ENCODE data around the gene PLEKHH2.

GRCh38 chr2:43778233-43778632 is 141.2 kb downstream of the PLEKHH2 start:
- no peak for TF ChIP-seq CTCF (IDR thresholded peaks at IDR 0.05)
- TF ChIP-seq POLR2A (IDR thresholded peaks at IDR 0.05): no peak
